Measurements from ENCODE around the gene ACSM2B. TPM values are rescaled to one million over a fixed set of nuclear protein-coding genes. Genes with fewer than 3 reads are reported as not detected.

The ACSM2B gene, protein sequence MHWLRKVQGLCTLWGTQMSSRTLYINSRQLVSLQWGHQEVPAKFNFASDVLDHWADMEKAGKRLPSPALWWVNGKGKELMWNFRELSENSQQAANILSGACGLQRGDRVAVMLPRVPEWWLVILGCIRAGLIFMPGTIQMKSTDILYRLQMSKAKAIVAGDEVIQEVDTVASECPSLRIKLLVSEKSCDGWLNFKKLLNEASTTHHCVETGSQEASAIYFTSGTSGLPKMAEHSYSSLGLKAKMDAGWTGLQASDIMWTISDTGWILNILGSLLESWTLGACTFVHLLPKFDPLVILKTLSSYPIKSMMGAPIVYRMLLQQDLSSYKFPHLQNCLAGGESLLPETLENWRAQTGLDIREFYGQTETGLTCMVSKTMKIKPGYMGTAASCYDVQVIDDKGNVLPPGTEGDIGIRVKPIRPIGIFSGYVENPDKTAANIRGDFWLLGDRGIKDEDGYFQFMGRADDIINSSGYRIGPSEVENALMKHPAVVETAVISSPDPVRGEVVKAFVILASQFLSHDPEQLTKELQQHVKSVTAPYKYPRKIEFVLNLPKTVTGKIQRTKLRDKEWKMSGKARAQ
- total RNA-seq: not detected in 2 replicates

DNA sequence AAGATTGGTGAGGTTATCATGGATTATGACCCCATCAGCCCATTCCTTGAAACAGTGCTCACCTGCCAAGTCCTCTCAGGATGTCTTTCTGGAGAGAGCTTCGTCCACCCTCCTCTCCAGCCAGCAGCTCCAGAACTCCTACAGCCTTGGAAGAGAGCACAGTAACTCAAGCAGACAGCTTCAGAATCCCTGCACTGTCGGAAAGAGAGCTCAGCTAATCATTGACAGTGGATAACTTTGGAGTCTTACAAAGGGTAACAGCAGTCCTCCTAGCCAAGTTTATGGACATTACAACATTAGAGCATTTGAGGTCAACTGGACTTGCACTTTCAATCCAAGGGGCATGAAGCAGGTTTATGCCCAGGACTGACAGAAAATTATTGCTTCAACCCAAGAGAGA, at the start of gene ACSM2B:
Gene ACSM2B (minus strand): TSS at position 223 of the 400 bp plus-strand sequence. CDS start 11,522 bp downstream, outside the sequence.

Small RNA genes lying within 50 kb of the gene (small RNA-seq; reads per million reads assigned to genes)
- gene AC141273.3: not detected

Other genes with a start within 250 kb of the ACSM2B start
- not detected in 2 replicates for gene GP2, start 248.9 kb downstream of the ACSM2B start, total RNA-seq
- gene UMOD, start 223.7 kb downstream of the ACSM2B start, total RNA-seq: not detected in 2 replicates
- not detected in 2 replicates for gene PDILT, start 171.6 kb downstream of the ACSM2B start, total RNA-seq
- gene ACSM5, start 166.8 kb downstream of the ACSM2B start, total RNA-seq: 0.78 and 8.5 TPM in 2 replicates
- gene ACSM2A, start 124.8 kb downstream of the ACSM2B start, total RNA-seq: not detected in 2 replicates
- gene ACSM1, start 121.3 kb upstream of the ACSM2B start, total RNA-seq: not detected in 2 replicates
- 67.4 and 74.6 TPM in 2 replicates for gene THUMPD1, start 165.5 kb upstream of the ACSM2B start, total RNA-seq
- 0.37 and 0.39 TPM in 2 replicates for gene ACSM3, start 187.6 kb upstream of the ACSM2B start, total RNA-seq
- 15.8 and 25.2 TPM in 2 replicates for gene ERI2, start 230.1 kb upstream of the ACSM2B start, total RNA-seq
- 8.8 and 15.1 TPM in 2 replicates for gene REXO5, start 230.2 kb upstream of the ACSM2B start, total RNA-seq